T-helper 2 cell treated with Interferon-gamma antibody and Interleukin-4, amounts not matched to agents 100 ng/mL and 5 ng/mL, for 36 hours (primary cell): Measurements from ENCODE around the gene MBL2. TPM values are rescaled to one million over a fixed set of nuclear protein-coding genes. Genes with fewer than 3 reads are reported as not detected.

ENCODE experiments used
- intact Hi-C: fragments of 100-400 bp; cut with micrococcal nuclease; formaldehyde crosslinking; loops from one replicate; pipeline ENCODE4 v1.15.1; 2023
- total RNA-seq: library from RNA; stranded (reverse); gene quantifications from 2 replicates; pipeline ENCODE4 v1.2.3, GENCODE V29; 2022

Gene MBL2
- total RNA-seq, 1 donor from 2014 or later, result not detected

- intact Hi-C loops, result loop anchor here (1.0 kb wide), 1 partner anchor 39 kb away; no protein-coding TSS in a partner anchor
Measured at GRCh38 chr10:52740913-52741675, 31.5 kb downstream of the MBL2 start.

GRCh38 chr10:52740155-52740549 is 32.4 kb downstream of the MBL2 start:
- intact Hi-C loops, result no loop called here

- intact Hi-C loops, result no loop called here
Measured at GRCh38 chr10:52739380-52740154, 33.0 kb downstream of the MBL2 start.

DNA sequence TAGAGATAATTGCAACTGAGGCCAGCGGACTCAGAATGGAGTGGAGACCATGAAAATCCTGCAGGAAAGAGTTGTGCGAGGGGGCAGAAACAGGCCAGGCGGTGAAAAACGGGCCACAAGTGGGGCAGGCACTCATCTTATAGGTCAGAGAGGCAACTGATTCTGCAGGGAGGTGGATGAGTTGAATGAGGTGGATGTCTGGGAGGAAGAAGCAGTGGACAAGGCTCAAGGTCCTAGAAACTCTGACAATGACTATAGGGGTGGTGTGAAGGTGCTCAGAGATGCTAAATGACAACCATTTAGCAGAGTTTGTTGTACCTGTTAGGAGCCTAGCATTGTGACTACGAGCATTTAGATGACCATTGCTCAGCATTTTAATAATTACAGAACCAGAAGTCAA is 33.6 kb downstream of the MBL2 start:
- intact Hi-C loops, result no loop called here

DNA sequence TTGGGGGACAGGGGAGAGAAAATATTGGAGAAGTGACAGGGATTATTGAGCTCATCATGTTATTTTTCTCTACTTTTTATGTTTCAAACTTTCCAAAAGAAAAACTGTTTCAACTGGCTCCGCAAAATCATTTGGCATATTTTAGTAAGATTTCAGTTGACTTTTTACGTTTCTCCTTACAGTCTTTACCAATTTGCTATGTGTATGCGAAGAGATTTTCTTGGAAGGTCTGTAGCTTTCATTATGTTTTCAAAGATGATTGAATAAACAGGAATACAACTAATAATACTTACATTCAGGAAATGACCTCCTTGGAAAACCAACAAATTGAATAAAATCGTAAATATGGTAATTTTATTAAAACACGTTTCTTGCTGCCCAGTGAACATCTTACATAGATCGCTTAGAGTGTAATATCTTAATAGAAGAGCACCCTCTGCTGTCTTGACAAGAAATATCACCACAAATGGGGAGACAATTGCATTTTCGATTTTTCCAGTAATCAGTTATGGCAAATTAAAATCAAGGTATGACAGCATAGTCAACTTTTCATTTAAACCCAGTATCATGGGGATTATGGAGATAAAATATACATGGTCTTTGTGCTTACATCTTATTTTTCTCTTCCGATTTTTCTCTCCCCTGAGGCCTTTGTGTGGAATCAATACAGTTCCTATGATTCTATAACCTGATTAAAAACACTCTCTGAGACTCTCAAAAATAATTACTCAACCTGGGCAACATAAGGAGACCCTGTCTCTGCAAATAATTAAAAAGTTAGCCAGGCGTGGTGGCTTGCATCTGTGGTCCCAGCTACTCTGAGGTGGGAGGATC is 43.1 kb downstream of the MBL2 start:
- intact Hi-C loops, result loop anchor here (1.0 kb wide), 1 partner anchor 85 kb away; no protein-coding TSS in a partner anchor

DNA sequence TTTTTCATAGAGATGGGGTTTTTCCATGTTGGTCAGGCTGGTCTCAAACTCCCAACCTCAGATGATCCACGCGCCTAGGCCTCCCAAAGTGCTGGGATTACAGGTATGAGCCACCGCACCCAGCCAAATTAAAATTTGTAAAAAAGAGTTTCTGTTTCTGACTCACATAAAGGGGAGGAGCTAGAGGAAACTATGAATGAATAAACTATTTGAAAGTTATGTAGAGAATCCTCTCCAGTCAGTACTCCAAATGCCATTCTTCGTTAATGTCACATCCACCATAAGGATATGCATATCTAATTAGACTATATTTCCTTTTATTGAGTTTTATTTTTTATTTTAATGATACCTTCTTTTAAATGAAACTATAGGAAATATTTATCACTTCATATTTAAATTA is 52.6 kb downstream of the MBL2 start:
- intact Hi-C loops, result no loop called here
